GM23338 (cell line): Measurements from ENCODE around the gene PTPRE. TPM values are rescaled to one million over a fixed set of nuclear protein-coding genes. Genes with fewer than 3 reads are reported as not detected.

Source experiments
- ATAC-seq: fragments of 200-7000 bp; cut with Tn5 transposase; 3 replicates; pipeline ENCODE4 v1.9.1; 2020
- DNase-seq: peaks from one replicate; pipeline ENCODE4 v3.0.0-alpha.2; 2015; ENCODE audit warnings: low spot score
- H2AFZ ChIP-seq: fragments of 200-600 bp; sonication (generic); 2 replicates; pipeline ENCODE4 v1.8.0; 2016; ENCODE audit warnings: antibody characterized with exemption, mild to moderate bottlenecking, moderate library complexity
- H3F3A ChIP-seq: fragments of 200-600 bp; sonication (generic); replicated peaks from 2 replicates; pipeline ENCODE4 v1.8.0; 2017; ENCODE audit warnings: antibody characterized with exemption, mixed run types, low read depth
- H3K27ac ChIP-seq: fragments of 200-600 bp; sonication (generic); 2 replicates; pipeline ENCODE4 v1.6.1; 2016; ENCODE audit warnings: low read depth
- H3K27me3 ChIP-seq: fragments of 200-600 bp; sonication (generic); 2 replicates; pipeline ENCODE4 v1.8.0; 2016; ENCODE audit warnings: mild to moderate bottlenecking, mixed run types, moderate library complexity; ENCODE audit not compliant: insufficient read depth
- H3K36me3 ChIP-seq: fragments of 200-600 bp; sonication (generic); 2 replicates; pipeline ENCODE4 v1.8.0; 2016; ENCODE audit warnings: mild to moderate bottlenecking; ENCODE audit not compliant: insufficient read depth
- H3K4me1 ChIP-seq: fragments of 200-600 bp; sonication (generic); 2 replicates; pipeline ENCODE4 v1.8.0; 2016; ENCODE audit warnings: mild to moderate bottlenecking, moderate library complexity; ENCODE audit not compliant: insufficient read depth
- H3K4me2 ChIP-seq: fragments of 200-600 bp; sonication (generic); 2 replicates; pipeline ENCODE4 v1.7.1; 2017; ENCODE audit warnings: mixed run types
- H3K4me3 ChIP-seq: fragments of 200-600 bp; sonication (generic); 2 replicates; pipeline ENCODE4 v1.6.1; 2016; ENCODE audit warnings: mixed run types
- H3K79me2 ChIP-seq: fragments of 200-600 bp; sonication (generic); replicated peaks from 2 replicates; pipeline ENCODE4 v1.8.0; 2017; ENCODE audit warnings: mild to moderate bottlenecking; ENCODE audit not compliant: insufficient read depth
- H3K9me2 ChIP-seq: fragments of 200-600 bp; sonication (generic); 2 replicates; pipeline ENCODE4 v1.8.0; 2017; ENCODE audit not compliant: insufficient read depth
- H4K20me1 ChIP-seq: fragments of 200-600 bp; sonication (generic); replicated peaks from 2 replicates; pipeline ENCODE4 v1.8.0; 2017; ENCODE audit warnings: mild to moderate bottlenecking; ENCODE audit not compliant: insufficient read depth
- H3K27ac Mint-ChIP-seq: 2 replicates; pipeline ENCODE4 v1.8.0; 2020; ENCODE audit warnings: inconsistent platforms, mild to moderate bottlenecking, moderate library complexity, mixed read lengths
- H3K27me3 Mint-ChIP-seq: 3 replicates; pipeline ENCODE4 v1.8.0; 2022; ENCODE audit warnings: low read depth, mild to moderate bottlenecking, moderate library complexity, mixed read lengths, inconsistent platforms; ENCODE audit not compliant: insufficient read depth, poor library complexity
- H3K36me3 Mint-ChIP-seq: 3 replicates; pipeline ENCODE4 v1.8.0; 2021; ENCODE audit warnings: low read depth, mild to moderate bottlenecking, inconsistent platforms, moderate library complexity, mixed read lengths
- H3K4me1 Mint-ChIP-seq: 3 replicates; pipeline ENCODE4 v1.8.0; 2020; ENCODE audit warnings: mild to moderate bottlenecking, inconsistent platforms, mixed read lengths
- H3K4me3 Mint-ChIP-seq: 3 replicates; pipeline ENCODE4 v1.8.0; 2021; ENCODE audit warnings: moderate library complexity, mild to moderate bottlenecking, inconsistent platforms, mixed read lengths
- H3K9me3 Mint-ChIP-seq: 3 replicates; pipeline ENCODE4 v1.8.0; 2020; ENCODE audit warnings: moderate library complexity, mild to moderate bottlenecking, inconsistent platforms, mixed read lengths
- CREB1 ChIP-seq: fragments of 250-450 bp; sonication (Bioruptor Pico); IDR thresholded peaks from 2 replicates; pipeline ENCODE4 v1.5.0; 2020; ENCODE audit warnings: low read depth, mild to moderate bottlenecking, moderate library complexity
- CTCF ChIP-seq, 2 experiments: fragments of 200-600 bp in 1 of 2; sonication (generic) in 1 of 2; conservative IDR thresholded peaks; 2 replicates each; pipeline versions ENCODE4 v1.5.1 to v1.6.1; 2016 to 2017; ENCODE audit warnings: antibody characterized with exemption in 2 of 2, low read depth in 2 of 2, mild to moderate bottlenecking in 2 of 2, moderate library complexity in 1 of 2
- EZH2 ChIP-seq: fragments of 200-600 bp; sonication (generic); IDR thresholded peaks from one replicate; pipeline ENCODE4 v1.8.0; 2017; ENCODE audit warnings: antibody characterized with exemption, mild to moderate bottlenecking, low read depth; ENCODE audit not compliant: unreplicated experiment
- EZH2phosphoT487 ChIP-seq: fragments of 200-600 bp; sonication (generic); IDR thresholded peaks from one replicate; pipeline ENCODE4 v1.8.1; 2018; ENCODE audit warnings: antibody characterized with exemption; ENCODE audit not compliant: unreplicated experiment
- JUNB ChIP-seq: IDR thresholded peaks from one replicate; pipeline ENCODE4 v1.6.1; 2016; ENCODE audit warnings: antibody characterized with exemption; ENCODE audit not compliant: unreplicated experiment
- NANOG ChIP-seq: IDR thresholded peaks from 2 replicates; pipeline ENCODE4 v1.6.1; 2016; ENCODE audit warnings: antibody characterized with exemption, borderline replicate concordance
- POLR2AphosphoS5 ChIP-seq: IDR thresholded peaks from 2 replicates; pipeline ENCODE4 v1.6.1; 2016; ENCODE audit warnings: antibody characterized with exemption, low read depth
- STAT1 ChIP-seq: IDR thresholded peaks from one replicate; pipeline ENCODE4 v1.6.1; 2016; ENCODE audit warnings: antibody characterized with exemption; ENCODE audit not compliant: unreplicated experiment
- ZNF331 ChIP-seq: fragments of 250-450 bp; sonication (Bioruptor Pico); IDR thresholded peaks from 2 replicates; pipeline ENCODE4 v1.5.0; 2020; ENCODE audit warnings: low read depth, mild to moderate bottlenecking, moderate library complexity
- polyA plus RNA-seq: library from polyadenylated mRNA; unstranded; fragments of >200 nt; fragmentation: Nextera tagmentation; extraction: Ambion mirVana; gene quantifications from 2 replicates; pipeline ENCODE4 v1.2.1, GENCODE V29; 2016
- total RNA-seq: library from RNA; depleted of rRNA; stranded (reverse); fragments of >200 nt; shearing (Covaris generic); gene quantifications from 2 replicates; pipeline ENCODE4 v1.2.3, GENCODE V29; 2014
- TF ChIP-seq, protein P1 (sequence below): IDR thresholded peaks from 2 replicates; pipeline ENCODE4 v1.6.1; 2016; ENCODE audit warnings: antibody characterized with exemption
- TF ChIP-seq, protein P2 (sequence below): fragments of 250-450 bp; sonication (Bioruptor Pico); IDR thresholded peaks from 2 replicates; pipeline ENCODE4 v1.5.0; 2020; ENCODE audit warnings: mild to moderate bottlenecking, moderate library complexity

Gene PTPRE
- total and polyA plus RNA-seq, 2 experiments from 2014 or later, result 0.34 to 0.42 TPM

GRCh38 chr10:128086003-128086863, 179.3 kb downstream of the PTPRE start (continued):
- TF ChIP-seq CREB1 (no peak), ZNF331 (CRISPR knock-in tag) (no peak), EZH2phosphoT487 (no peak), JUNB (no peak), NANOG (no peak)
- TF ChIP-seq, protein P1, sequence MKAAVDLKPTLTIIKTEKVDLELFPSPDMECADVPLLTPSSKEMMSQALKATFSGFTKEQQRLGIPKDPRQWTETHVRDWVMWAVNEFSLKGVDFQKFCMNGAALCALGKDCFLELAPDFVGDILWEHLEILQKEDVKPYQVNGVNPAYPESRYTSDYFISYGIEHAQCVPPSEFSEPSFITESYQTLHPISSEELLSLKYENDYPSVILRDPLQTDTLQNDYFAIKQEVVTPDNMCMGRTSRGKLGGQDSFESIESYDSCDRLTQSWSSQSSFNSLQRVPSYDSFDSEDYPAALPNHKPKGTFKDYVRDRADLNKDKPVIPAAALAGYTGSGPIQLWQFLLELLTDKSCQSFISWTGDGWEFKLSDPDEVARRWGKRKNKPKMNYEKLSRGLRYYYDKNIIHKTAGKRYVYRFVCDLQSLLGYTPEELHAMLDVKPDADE, result no peak

- no peak overlapping the region for H3K4me3 Mint-ChIP-seq
- TF ChIP-seq POLR2AphosphoS5 (no peak), CREB1 (no peak), CTCF (conservative IDR thresholded peaks at IDR 0.05; ENCODE audit: low read depth in 2 of 2) (no peak), EZH2phosphoT487 (no peak), STAT1 (no peak), ZNF331 (CRISPR knock-in tag) (no peak), EZH2 (no peak)
- TF ChIP-seq, protein P2, sequence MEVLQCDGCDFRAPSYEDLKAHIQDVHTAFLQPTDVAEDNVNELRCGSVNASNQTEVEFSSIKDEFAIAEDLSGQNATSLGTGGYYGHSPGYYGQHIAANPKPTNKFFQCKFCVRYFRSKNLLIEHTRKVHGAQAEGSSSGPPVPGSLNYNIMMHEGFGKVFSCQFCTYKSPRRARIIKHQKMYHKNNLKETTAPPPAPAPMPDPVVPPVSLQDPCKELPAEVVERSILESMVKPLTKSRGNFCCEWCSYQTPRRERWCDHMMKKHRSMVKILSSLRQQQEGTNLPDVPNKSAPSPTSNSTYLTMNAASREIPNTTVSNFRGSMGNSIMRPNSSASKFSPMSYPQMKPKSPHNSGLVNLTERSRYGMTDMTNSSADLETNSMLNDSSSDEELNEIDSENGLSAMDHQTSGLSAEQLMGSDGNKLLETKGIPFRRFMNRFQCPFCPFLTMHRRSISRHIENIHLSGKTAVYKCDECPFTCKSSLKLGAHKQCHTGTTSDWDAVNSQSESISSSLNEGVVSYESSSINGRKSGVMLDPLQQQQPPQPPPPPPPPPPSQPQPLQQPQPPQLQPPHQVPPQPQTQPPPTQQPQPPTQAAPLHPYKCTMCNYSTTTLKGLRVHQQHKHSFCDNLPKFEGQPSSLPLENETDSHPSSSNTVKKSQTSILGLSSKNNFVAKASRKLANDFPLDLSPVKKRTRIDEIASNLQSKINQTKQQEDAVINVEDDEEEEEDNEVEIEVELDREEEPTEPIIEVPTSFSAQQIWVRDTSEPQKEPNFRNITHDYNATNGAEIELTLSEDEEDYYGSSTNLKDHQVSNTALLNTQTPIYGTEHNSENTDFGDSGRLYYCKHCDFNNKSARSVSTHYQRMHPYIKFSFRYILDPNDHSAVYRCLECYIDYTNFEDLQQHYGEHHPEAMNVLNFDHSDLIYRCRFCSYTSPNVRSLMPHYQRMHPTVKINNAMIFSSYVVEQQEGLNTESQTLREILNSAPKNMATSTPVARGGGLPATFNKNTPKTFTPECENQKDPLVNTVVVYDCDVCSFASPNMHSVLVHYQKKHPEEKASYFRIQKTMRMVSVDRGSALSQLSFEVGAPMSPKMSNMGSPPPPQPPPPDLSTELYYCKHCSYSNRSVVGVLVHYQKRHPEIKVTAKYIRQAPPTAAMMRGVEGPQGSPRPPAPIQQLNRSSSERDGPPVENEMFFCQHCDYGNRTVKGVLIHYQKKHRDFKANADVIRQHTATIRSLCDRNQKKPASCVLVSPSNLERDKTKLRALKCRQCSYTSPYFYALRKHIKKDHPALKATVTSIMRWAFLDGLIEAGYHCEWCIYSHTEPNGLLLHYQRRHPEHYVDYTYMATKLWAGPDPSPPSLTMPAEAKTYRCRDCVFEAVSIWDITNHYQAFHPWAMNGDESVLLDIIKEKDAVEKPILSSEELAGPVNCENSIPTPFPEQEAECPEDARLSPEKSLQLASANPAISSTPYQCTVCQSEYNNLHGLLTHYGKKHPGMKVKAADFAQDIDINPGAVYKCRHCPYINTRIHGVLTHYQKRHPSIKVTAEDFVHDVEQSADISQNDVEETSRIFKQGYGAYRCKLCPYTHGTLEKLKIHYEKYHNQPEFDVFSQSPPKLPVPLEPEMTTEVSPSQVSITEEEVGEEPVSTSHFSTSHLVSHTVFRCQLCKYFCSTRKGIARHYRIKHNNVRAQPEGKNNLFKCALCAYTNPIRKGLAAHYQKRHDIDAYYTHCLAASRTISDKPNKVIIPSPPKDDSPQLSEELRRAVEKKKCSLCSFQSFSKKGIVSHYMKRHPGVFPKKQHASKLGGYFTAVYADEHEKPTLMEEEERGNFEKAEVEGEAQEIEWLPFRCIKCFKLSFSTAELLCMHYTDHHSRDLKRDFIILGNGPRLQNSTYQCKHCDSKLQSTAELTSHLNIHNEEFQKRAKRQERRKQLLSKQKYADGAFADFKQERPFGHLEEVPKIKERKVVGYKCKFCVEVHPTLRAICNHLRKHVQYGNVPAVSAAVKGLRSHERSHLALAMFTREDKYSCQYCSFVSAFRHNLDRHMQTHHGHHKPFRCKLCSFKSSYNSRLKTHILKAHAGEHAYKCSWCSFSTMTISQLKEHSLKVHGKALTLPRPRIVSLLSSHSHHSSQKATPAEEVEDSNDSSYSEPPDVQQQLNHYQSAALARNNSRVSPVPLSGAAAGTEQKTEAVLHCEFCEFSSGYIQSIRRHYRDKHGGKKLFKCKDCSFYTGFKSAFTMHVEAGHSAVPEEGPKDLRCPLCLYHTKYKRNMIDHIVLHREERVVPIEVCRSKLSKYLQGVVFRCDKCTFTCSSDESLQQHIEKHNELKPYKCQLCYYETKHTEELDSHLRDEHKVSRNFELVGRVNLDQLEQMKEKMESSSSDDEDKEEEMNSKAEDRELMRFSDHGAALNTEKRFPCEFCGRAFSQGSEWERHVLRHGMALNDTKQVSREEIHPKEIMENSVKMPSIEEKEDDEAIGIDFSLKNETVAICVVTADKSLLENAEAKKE (CRISPR knock-in tag), result no peak
- TF ChIP-seq, protein P1, result no peak
Observed at GRCh38 chr10:128087146-128087883, 180.4 kb downstream of the PTPRE start.

More at GRCh38 chr10:128087146-128087883, 180.4 kb downstream of the PTPRE start:
- H3K79me2 ChIP-seq, result no peaks in the 10 kb centered on the region
- Mint-ChIP-seq H3K4me1 (peaks cover 34% of the 10 kb centered on the region), H3K9me3 (no peaks in the 10 kb centered on the region), H3K27me3 (peaks cover 3% of the 10 kb centered on the region), H3K36me3 (no peaks in the 10 kb centered on the region), H3K27ac (no peak overlapping the region)
- H2AFZ ChIP-seq, result no peak overlapping the region
- ATAC-seq (no peak), DNase-seq (no peak)
- H3K36me3 ChIP-seq, result no peaks in the 10 kb centered on the region
- H3K4me3 ChIP-seq, result no peak overlapping the region
- H3K9me2 ChIP-seq, result peaks cover 2% of the 10 kb centered on the region; the same call in 1 of the 2 replicates
- H3K4me2 ChIP-seq, result no peak overlapping the region
- H3K27me3 ChIP-seq, result no peaks in the 10 kb centered on the region
- peaks cover 19% of the 10 kb centered on the region for H3K4me1 ChIP-seq
- no peak overlapping the region for H3K27ac ChIP-seq
- no peaks in the 10 kb centered on the region for H4K20me1 ChIP-seq
- H3F3A ChIP-seq, result no peaks in the 10 kb centered on the region
